HG03457 (cell line): ENCODE measurements around the gene ATXN1.

Experiments used
- ATAC-seq: cut with Tn5 transposase; IDR thresholded peaks from one replicate; pipeline ENCODE4 v1.9.1; 2021; ENCODE audit warnings: moderate number of reproducible peaks; ENCODE audit not compliant: unreplicated experiment

The ATXN1 gene

DNA sequence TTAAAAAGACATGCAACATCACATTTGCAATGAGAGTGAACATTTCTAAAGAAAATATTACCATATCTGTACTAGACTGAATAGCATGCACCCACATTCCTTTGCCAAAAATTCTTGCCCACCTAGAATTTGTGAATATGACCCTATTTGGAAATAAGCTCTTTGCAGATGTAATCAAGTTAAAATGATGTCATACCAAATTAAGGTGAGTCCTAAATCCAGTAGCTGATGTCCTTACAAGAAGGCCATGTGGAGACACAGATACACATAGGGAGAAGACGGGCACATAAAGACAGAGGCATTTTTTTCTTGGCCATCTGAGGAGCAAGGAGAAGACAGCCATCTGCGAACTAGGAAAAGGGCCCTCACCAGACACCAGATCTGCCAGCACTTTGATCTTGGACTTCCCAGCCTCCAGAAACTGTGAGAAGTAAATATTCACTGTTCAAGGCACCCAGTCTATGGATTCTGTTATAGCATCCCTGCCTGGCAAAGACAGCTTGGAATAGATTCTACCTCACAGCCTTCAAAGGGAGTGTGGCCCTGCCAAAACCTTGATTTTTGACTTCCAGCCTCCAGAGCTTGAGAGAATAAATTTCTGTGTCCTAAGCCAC, 22.8 kb upstream of the ATXN1 start:
- no peak for ATAC-seq

DNA sequence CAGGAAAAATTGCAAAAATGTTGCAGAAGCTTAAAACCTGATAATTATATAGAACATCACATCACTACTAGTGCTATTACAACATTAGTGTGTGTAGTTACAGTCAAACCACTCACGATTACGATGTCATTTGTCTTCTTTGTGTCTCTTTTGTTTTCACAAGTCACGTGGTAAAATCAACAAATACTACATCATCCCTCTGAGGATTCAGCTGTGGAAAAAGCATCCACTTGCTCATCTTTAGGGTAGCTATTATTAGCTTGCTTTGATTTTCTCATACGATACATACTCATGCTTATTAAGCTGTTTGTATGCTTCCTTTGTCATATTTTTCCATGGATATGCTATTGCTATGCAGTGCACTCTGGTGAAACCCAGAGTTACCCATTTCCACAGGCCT, 22.2 kb upstream of the ATXN1 start:
- ATAC-seq: no peak

DNA sequence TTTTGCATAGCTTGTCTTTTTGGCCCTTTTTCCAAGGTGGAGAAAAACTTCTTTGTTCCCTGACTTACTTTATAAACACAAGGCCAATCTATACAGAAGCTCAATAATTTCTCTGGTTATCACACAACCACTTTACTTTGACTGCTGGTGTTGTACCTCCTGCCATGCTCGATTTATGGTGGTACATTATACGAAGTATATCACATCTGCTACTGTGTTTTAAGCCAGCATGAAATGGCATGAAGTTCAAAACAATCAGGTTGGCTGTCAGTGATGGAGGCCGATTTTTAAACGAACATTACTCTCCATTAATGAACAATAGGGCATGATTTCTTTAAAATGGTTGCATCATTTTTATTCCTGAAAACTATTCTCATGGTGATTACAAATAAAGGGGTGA, 21.0 kb upstream of the ATXN1 start:
- no peak for ATAC-seq

DNA sequence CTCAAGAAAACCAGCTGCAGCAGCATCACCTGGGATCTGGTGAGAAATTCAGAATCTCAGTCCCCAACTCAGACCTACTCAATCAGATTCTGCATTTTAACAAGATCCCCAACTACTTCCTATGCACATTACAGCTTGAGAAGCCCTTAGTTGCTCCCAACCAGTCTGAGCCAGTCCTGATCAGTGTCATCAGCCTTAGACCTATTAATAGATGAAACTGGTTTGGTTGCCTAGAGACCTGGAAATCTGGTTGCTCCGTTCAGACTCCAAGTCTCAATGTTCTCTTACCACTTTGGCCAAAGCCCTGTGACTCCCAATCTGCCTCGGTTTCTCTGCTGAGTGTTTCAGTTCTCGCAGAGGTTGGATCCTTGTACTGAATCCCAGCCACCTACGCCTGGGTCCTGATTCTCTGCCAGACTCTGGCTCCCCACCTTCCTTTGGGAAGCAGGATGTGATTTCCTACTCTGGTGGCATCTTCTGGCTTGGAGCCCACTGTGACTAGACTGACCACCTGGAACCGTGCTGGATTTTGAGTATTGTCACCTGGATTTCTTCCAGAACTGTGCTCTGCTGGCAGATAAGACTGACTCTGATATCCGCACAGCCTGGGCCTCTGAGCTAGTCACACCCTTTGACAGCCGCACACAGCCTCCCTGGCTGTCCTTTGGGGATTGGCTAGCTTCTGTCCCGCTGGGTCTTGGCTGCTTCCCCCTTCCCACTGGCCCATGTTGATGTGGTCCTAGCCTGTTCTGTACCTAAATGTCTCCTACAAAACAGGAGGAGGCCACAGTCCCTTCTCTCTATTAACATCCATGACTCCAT, 20.3 kb upstream of the ATXN1 start:
- ATAC-seq: no peak

DNA sequence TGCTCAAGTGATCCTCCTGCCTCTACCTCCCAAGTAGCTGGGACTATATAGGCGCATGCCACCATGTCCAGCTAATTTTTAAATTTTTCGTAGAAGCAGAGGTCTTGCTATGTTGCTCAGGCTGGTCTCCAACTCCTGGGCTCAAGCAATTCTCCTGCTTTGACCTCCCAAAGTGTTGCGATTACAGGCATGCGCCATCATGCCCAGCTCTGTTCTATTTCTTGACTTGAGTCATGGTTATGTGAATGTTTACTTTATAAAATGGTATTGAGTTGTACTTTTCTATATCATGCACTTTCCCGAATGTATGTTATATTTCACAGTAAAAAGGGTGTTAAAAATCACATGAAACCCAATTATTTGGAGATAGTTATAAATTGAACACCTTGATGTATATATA, 17.3 kb upstream of the ATXN1 start:
- ATAC-seq: no peak

DNA sequence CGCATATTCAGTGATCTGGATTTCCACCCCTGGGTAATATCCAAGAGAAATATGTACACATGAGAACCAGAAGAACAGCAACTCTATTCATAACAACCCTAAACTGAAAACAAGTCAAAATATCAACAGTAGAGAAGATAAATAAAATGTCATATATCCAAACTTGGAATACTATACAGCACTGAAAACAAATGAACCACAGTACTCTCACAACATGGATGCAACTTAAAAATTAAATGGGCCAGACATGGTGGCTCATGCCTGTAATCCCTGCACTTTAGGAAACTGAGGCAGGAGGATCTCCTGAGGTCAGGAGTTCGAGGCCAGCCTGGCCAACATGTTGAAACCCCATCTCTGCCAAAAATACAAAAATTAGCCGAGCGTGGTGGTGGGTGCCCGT, 16.5 kb upstream of the ATXN1 start:
- no peak for ATAC-seq

DNA sequence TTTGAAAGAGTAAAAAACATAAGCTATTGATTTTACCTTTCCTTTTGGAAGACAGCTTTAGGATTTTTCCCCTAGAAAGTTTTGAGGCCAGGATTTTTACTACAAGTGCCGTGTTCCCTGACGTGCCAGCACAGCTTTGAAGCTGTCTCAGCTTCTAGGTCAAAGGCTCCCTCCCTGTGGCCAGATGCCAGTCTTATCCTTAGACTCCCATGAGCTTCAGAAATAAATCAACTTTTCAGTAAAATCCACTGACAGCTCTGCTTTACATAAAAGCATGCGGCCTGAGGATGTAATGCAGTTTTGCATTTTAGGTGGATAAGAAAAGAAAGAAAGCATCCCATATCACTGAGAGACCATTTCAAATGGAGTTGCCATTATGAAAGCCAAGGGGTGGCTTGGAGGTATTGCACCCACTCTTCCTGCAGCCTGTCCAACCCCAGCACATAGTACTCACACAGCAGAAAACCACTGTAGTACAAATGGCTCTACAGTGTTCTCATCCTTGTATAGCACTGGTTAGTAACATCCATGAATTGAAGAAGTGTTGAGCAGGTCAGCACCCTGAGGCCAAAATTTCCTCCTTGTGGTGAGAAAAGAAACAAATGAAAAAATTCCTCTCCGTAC, 15.2 kb upstream of the ATXN1 start:
- no peak for ATAC-seq

DNA sequence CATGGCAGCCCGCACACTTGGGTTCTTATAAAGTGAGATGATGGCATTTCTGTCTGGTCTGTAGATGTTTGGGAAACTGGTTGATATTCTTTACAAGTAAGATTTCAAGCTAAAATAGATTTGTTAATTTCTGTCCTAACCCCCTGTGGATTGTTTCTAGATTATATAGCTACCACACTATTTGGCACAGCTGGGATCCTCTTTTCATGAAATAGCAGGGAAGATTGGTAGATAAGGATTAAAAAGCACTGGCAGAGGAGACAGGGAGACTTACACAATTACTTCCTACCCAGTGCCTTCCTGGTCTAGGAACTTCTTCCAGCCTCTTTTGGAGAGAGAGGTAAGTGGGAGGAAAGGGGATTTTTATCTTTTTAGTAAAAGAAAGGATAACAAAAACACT, 13.2 kb upstream of the ATXN1 start:
- ATAC-seq: no peak

DNA sequence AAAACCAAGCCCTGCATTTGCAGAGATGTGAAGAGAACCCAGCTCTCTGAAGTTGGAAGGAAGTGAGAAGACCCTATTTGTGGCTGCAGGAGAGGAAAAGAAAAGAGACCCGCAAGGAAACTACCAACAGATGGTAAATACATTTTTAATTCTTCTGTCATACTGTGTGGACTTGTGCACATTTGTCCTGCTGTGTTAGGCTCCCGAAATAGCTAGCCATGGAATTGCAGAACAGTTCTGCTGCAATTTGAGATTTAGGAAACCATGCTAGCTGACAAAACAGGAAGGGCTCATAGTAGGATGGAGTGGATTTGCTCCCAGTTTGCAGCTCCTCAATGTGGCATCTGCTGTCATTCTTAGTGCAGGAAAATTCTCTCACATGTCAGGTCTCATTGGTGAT, 12.1 kb upstream of the ATXN1 start:
- ATAC-seq: no peak

DNA sequence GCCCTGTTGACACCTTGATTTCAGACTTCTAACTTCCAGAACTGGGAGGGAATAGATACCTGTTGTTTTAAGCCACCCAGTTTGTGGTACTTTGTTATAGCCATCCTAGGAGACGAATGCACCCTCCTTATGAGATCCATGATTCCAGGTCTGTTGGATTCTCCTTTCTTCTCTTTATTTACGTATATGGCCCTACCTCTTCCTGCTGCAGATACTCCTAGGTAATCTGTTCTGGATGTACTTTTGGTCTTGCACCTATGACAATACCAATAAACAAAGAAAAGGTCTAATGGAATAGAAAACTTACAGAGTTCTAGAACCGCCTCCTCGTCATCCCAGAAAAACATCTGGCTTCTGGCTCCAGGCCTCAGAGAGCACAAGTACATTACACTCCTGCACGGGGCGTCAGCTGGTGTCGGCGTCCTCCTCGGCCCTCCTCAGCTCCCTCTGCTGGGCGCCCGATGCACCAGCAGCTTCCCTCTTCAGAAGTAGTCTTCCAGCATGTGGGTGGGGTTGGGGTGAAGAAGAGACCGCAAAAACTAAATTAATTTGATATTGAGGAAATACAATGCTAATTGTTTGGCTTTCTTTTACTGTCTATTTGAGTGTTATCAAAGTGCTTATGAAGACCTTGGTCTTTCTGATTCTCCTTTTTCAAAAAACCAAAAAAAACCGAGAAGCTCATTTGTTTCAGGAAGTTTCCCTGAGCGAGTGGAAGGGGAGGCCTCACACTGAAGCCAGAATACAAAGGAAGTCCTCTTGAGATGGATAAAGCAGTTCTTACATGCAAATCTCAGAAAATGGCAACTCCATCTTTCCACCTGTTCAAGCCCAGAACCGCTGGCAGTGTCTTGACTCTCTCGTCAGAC, 9.7 kb upstream of the ATXN1 start:
- peak; percentile 53 for ATAC-seq

DNA sequence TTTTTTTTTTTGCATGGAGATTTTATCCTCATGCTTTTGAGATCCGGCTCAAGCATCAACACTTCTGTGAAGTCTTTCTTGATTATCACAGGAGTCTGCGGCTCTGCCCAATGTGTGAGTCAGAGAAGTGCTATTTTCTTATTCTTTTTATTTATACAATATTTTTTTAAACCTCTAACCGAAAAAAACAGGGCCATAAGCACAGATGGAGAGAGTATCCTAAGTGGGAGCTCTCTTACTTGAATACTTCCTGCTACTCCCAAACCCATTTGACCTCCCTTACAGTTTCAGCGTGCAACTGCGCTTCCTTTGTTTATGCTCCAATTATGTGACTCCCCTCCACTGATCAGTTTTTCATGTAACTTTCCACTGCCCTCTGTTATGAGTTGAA, 8.7 kb upstream of the ATXN1 start:
- ATAC-seq: no peak

DNA sequence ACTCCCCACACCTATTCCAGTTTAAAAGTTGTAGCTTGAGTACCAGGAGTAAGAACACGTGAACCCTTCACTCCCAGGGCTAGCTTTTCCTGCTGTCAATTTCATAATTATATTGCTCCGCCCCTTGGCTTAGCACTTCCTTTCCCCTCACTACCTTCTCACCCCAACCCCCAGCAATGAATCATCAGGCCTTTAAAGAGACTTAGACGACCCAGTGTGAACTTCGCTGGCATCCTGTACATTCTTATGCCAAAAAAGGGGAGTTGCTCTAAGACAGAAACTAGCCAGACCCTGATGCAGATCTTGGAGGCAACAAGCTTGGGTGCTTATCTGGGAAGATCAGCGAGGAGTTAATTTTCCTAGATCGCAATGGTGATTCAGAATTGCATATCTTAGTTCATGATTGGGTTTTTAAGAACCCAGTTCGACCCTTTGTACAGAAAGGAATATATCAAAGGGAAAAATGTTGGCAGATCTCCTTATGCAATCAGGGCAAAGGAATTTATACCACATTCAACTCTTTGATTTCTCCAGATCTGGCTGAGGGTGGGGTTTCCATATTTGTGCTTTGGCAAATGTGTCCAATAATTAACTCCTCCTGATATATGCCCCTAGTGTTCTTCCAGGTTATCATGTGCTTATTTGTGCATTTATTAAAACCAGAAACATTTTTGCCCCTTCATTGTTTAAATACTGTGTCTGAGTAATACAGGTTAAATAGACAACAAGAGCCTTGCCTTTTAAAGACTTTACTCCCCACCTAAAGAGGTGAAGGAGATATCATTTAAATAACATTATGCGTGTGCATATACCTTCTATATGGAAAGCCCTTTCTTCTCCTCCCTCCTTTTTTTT, 8.1 kb upstream of the ATXN1 start:
- ATAC-seq: no peak

DNA sequence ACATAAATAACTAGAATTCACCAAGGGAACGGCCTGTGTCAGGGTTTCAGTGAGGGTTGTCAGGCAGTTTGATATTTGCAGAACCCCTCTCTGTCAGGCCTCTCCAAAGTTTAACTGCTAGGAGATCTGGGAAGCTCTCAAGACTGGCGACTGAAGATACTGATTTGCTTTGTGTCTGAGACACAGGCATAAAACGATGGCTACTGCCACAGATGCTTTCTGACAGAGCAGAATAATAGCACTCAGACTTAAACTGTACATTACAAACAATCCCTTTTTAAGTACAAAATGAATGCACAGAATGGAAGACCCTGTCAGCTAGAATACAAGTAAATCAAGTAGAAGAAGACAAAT, 7.2 kb upstream of the ATXN1 start:
- no peak for ATAC-seq

DNA sequence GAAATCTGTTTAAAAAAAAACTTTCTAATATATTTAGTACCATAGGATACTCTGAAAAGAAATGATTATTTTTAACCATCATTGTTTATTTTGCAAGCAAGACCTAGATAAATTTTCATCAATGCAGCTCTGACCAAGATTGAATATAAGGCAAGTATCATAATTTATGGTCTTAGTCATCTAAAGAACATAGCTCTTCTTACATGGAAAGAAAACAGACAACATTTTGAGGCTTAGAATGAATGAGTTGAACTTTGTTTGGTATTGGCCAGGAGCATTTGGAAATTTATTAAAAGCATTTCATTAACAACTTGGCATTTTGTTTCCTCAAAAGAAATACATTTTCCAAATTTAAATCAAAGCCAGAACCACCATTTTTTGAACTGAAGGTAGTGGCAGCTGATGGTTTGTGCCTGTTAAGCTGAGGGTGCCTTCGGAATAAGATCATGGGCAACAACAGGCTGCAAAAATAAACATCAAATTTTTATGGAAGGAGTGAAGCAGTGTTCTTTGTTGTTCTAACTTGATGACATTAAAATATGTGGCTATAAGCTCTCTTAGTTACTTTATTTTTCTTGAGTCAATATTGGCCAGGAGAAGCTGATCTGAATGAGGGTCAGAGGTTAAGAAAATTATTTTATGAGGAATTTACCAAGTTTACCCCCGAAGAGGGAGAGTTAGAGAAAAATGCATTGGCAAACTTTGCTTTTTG, 6.7 kb upstream of the ATXN1 start:
- ATAC-seq: no peak

DNA sequence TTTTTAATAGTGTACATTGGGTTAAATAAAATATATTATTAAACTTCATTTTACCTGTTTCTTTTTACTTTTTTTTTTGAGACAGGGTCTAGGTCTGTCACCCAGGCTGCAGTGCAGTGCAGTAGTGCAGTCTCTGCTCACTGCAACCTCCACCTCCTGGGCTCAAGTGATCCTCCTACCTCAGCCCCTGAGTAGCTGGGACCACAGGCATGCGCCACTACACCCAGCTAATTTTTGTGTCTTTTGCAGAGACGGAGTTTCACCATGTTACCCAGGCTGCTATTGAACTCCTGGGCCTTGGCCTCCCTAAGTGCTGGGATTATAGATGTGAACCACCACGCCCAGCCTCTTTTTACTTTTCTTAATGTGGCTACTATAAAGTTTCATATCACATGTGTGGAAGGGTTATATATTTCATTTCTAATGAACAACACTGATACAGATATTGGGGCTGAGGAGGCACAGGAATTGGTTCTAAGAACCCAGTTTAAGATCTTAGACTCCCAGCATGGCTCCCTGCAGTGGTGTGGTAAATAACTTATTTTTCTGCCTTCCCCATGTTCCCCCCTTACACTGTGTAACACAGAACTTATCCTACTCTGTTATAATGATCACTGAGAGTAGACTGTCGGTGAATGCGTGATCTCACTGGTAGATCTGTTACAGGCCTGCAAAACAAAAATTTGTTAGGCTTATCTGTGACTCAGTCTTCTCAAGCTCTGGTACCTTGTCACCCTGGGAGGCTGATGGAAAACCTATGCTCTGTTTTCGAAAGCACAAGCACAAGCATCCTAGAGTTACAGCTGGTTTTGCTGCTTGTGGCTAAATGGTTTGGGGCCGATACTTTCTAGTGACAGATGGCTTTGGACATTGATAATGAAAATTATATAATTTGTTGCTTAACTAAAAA, 5.8 kb upstream of the ATXN1 start:
- ATAC-seq: no peak

DNA sequence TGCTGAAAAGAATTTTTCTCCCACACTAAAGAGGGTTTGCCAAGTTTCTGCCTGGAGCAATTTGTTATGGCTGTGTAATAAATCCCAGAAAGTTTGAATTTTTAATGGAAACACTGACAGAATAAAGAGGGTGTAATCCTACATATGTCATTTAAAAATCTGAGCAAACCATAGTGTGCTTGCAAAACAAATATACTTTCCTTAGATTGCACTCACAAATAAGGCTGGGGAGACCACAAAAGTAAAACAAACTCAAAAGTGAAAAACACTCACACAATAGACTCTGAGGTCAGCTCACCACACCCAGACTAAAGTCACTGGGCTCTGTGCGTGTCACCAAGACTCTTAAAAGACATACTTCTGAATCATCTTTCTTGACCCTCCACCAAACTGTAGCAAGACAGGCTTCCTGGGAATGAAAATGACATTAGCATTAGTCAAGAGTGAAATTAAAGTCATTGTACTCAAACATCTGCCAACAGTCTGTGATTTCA, 4.8 kb upstream of the ATXN1 start:
- no peak for ATAC-seq

DNA sequence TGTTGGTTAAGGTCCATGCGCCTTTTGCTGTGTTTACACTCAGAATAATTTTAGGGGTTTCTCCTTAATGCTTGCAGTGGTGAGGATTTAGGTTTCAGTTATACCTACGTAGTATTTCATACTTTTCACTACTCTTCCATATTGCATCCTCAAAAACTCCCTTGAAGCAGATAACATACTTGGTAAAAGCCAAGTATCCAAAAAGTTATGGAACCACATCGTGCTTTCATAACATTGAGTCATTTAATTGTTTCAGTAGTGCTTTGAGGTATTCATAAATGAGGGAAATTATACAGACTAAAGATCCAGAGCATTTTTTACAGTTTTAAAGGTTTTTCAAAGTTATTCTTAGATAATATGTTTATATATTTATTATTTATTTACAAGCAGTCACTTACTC, 4.0 kb upstream of the ATXN1 start:
- ATAC-seq: no peak

DNA sequence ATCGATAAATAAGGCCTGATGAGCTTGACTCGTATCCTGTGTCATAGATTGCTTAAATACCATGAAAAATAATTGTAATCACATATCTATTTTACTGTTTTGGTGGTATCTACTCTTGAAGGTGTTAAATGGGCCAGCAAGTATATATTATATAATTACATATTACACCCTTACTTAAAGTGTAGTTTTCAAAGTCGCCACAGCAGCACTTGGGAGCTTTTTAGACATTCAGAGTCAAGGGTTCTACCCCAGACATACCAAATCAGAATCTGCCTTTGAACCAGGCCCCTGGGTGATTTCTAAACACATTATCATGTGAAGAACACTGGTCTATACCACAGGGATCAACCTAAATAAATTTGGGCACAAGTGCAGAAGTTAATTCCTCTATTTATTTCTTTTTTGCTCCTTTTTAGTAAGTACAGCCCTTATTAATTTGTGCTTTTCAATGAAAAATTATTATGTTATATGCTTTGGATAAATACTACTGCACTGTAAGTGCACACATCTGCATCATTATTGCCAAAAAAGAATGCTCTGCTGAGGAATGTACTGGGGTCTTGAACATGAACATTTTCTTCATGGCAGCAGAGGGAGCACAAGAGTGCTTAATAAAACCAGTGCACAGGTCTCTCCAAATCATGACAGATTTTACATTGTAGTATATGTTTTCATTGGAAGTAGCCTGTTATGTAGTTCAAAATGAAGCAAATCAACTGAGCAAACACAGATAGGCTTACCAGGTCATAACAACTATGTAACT, 3.1 kb upstream of the ATXN1 start:
- ATAC-seq: no peak
